IMR-90 (cell line): ENCODE data around the gene ALAD. TPM values are rescaled to one million over a fixed set of nuclear protein-coding genes. Genes with fewer than 3 reads are reported as not detected.

Experiments
- ATAC-seq: fragments of 200-7000 bp; cut with Tn5 transposase; 2 replicates; pipeline ENCODE4 v1.9.1; 2020; ENCODE audit warnings: low read depth, mild to moderate bottlenecking, moderate library complexity
- BruUV-seq: library from RNA; stranded (reverse); fragments of 400-500 nt; replicated peaks from 2 replicates; lab custom pipeline; 2021; lab: Mats Ljungman, UMichigan
- CTCF ChIA-PET: fragments of 300-600 bp; formaldehyde crosslinking; extraction: SDS; loops from one replicate; lab custom pipeline; 2021; ENCODE audit warnings: antibody characterized with exemption; lab: Yijun Ruan, JAX
- POLR2A ChIA-PET: fragments of 300-600 bp; sonication (Branson Sonifier 250); formaldehyde crosslinking; loops from one replicate; lab custom pipeline; 2022; ENCODE audit warnings: antibody characterized with exemption; ENCODE audit not compliant: unreplicated experiment; lab: Charles Lee
- DNase-seq: peaks from one replicate; pipeline ENCODE4 v3.0.0; 2013
- H2AFZ ChIP-seq: replicated peaks from 2 replicates; pipeline ENCODE3; 2013; ENCODE audit warnings: low read length, mild to moderate bottlenecking; ENCODE audit not compliant: poor library complexity
- H2AK5ac ChIP-seq: 2 replicates; pipeline ENCODE4 v1.6.1; 2013; ENCODE audit warnings: low read depth, low read length, inconsistent platforms
- H2AK9ac ChIP-seq: replicated peaks from 2 replicates; pipeline ENCODE3; 2013; ENCODE audit warnings: mild to moderate bottlenecking, low read depth, low read length, moderate library complexity; ENCODE audit not compliant: poor library complexity
- H2BK120ac ChIP-seq: 2 replicates; pipeline ENCODE4 v1.6.1; 2013; ENCODE audit warnings: low read depth, low read length, inconsistent platforms
- H2BK15ac ChIP-seq: 3 replicates; pipeline ENCODE4 v1.6.1; 2013; ENCODE audit warnings: low read depth, low read length, inconsistent platforms
- H2BK20ac ChIP-seq: 2 replicates; pipeline ENCODE4 v1.6.1; 2013; ENCODE audit warnings: low read depth, mild to moderate bottlenecking, inconsistent platforms, low read length, moderate library complexity
- H2BK5ac ChIP-seq: 2 replicates; pipeline ENCODE4 v1.6.1; 2013; ENCODE audit warnings: mild to moderate bottlenecking, low read depth, low read length, inconsistent platforms; ENCODE audit not compliant: poor library complexity, severe bottlenecking
- H3K14ac ChIP-seq: replicated peaks from 2 replicates; pipeline ENCODE4 v1.6.1; 2013; ENCODE audit warnings: low read depth, low read length, inconsistent platforms
- H3K18ac ChIP-seq: 2 replicates; pipeline ENCODE4 v1.6.1; 2013; ENCODE audit warnings: low read depth, low read length, control low read depth
- H3K23ac ChIP-seq: 2 replicates; pipeline ENCODE4 v1.6.1; 2013; ENCODE audit warnings: low read depth, low read length, inconsistent platforms
- H3K27ac ChIP-seq: 2 replicates; pipeline ENCODE4 v1.5.1; 2013; ENCODE audit warnings: mild to moderate bottlenecking, control low read depth, low read length; ENCODE audit not compliant: insufficient read depth
- H3K27me3 ChIP-seq: 2 replicates; pipeline ENCODE4 v1.6.1; 2013; ENCODE audit warnings: low read length; ENCODE audit not compliant: control insufficient read depth, insufficient read depth
- H3K36me3 ChIP-seq: 2 replicates; pipeline ENCODE4 v1.6.1; 2013; ENCODE audit warnings: low read length, mixed read lengths; ENCODE audit not compliant: control insufficient read depth, insufficient read depth
- H3K4ac ChIP-seq: 2 replicates; pipeline ENCODE4 v1.6.1; 2013; ENCODE audit warnings: low read depth, low read length, inconsistent platforms
- H3K4me1 ChIP-seq: 2 replicates; pipeline ENCODE4 v1.6.1; 2013; ENCODE audit warnings: low read length, mixed read lengths; ENCODE audit not compliant: control insufficient read depth, insufficient read depth
- H3K4me2 ChIP-seq: 2 replicates; pipeline ENCODE4 v1.6.1; 2013; ENCODE audit warnings: low read depth, mild to moderate bottlenecking, control low read depth, low read length, moderate library complexity
- H3K4me3 ChIP-seq: 2 replicates; pipeline ENCODE4 v1.5.1; 2013; ENCODE audit warnings: low read depth, mild to moderate bottlenecking, control low read depth, low read length, moderate library complexity; ENCODE audit not compliant: insufficient read depth
- H3K56ac ChIP-seq: 2 replicates; pipeline ENCODE4 v1.6.1; 2013; ENCODE audit warnings: low read length, inconsistent platforms; ENCODE audit not compliant: insufficient read depth; ENCODE audit errors: extremely low read depth
- H3K79me1 ChIP-seq, 2 experiments: 2 replicates each; pipeline ENCODE4 v1.6.1; 2013; ENCODE audit warnings: low read length in 2 of 2, inconsistent platforms in 1 of 2, low read depth in 1 of 2
- H3K9ac ChIP-seq: 2 replicates; pipeline ENCODE4 v1.6.1; 2013; ENCODE audit warnings: low read depth, low read length, control low read depth
- H3K9me1 ChIP-seq: 2 replicates; pipeline ENCODE4 v1.6.1; 2013; ENCODE audit warnings: low read length, inconsistent platforms; ENCODE audit not compliant: insufficient read depth
- H3K9me3 ChIP-seq: 2 replicates; pipeline ENCODE4 v1.6.1; 2013; ENCODE audit warnings: low read length; ENCODE audit not compliant: control insufficient read depth, insufficient read depth
- H4K20me1 ChIP-seq: 2 replicates; pipeline ENCODE4 v1.6.1; 2013; ENCODE audit warnings: low read length, inconsistent platforms; ENCODE audit not compliant: insufficient read depth
- H4K5ac ChIP-seq: 2 replicates; pipeline ENCODE4 v1.6.1; 2013; ENCODE audit warnings: mild to moderate bottlenecking, low read depth, low read length, control low read depth
- H4K8ac ChIP-seq, 2 experiments: 2 replicates each; pipeline ENCODE4 v1.6.1; 2013; ENCODE audit warnings: low read depth in 2 of 2, low read length in 2 of 2, control low read depth in 1 of 2, inconsistent platforms in 1 of 2
- H4K91ac ChIP-seq: 2 replicates; pipeline ENCODE4 v1.6.1; 2013; ENCODE audit warnings: low read depth, low read length, inconsistent platforms; ENCODE audit not compliant: insufficient read depth
- FOS ChIP-seq: fragments of 150-350 bp; IDR thresholded peaks from 2 replicates; pipeline ENCODE4 v1.6.1; 2016; ENCODE audit warnings: low read depth, low read length
- MAFK ChIP-seq: IDR thresholded peaks from 2 replicates; pipeline ENCODE4 v1.6.1; 2012; ENCODE audit warnings: low read depth, low read length, improper control_type of control experiment
- MAZ ChIP-seq: IDR thresholded peaks from 2 replicates; pipeline ENCODE4 v1.6.1; 2012; ENCODE audit warnings: low read depth, mild to moderate bottlenecking, low read length, improper control_type of control experiment, moderate library complexity, borderline replicate concordance
- NFE2L2 ChIP-seq: fragments of 150-350 bp; IDR thresholded peaks from 2 replicates; pipeline ENCODE4 v1.6.1; 2016; ENCODE audit warnings: low read depth, mild to moderate bottlenecking, low read length
- WGBS, 2 experiments: methylation state at CpG; one replicate each; pipeline versions ENCODE4 v1.1.5 to v1.1.7; 2013; ENCODE audit warnings: missing lambda C conversion rate in 2 of 2; ENCODE audit not compliant: insufficient read length in 1 of 2; ENCODE audit errors: extremely low coverage in 2 of 2; 5-methylcytosine and 5-hydroxymethylcytosine counted together
- dilution Hi-C: fragments of 300-500 bp; cut with HindIII; formaldehyde crosslinking; loops from one replicate; pipeline ENCODE4 v1.14.3; 2018; ENCODE audit warnings: low sequenced_read_pairs; ENCODE audit not compliant: unreplicated experiment
- in situ Hi-C: fragments of 300-500 bp; cut with MboI; formaldehyde crosslinking; loops from 3 replicates; pipeline ENCODE4 v1.14.3; 2019; ENCODE audit warnings: low sequenced_read_pairs, inconsistent platforms, mixed read lengths
- intact Hi-C: fragments of 100-400 bp; cut with micrococcal nuclease; formaldehyde crosslinking; loops from 2 replicates; pipeline ENCODE4 v1.10.0; 2022
- polyA plus RNA-seq, 3 experiments: library from polyadenylated mRNA; depleted of rRNA; stranded (reverse); fragments of >200 nt; gene quantifications; 2 replicates each; pipeline ENCODE4 v1.2.3, GENCODE V29; 2012; ENCODE audit warnings: low replicate concordance in 1 of 3
- total RNA-seq: library from RNA; depleted of rRNA; stranded (reverse); fragments of >200 nt; gene quantifications from 2 replicates; pipeline ENCODE4 v1.2.3, GENCODE V29; 2012

The ALAD gene
- total and polyA plus RNA-seq, 2 of the 4 experiments (the other 2 are of a cell fraction): 11.1 to 15.6 TPM

DNA sequence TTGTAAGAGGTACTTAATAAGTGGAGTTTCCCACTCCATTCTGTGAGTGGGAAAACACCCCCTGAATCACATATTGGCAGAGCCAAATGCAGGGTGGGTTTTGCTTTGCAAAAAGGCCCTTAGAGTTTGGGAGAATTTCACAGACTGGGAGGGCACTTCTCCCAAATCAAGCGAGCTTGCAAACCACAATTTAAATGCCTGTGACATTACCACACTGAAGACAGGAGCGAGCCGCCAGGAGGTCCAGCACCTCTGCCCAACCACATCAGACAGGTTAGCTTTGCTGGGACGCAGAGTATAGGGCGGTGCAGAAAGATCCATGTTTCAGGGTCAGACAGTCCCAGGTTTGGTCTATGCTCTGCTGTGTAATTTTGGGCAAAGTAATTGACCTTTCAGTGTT, 2.3 kb downstream of the ALAD start:
- Histone ChIP-seq H3K9me1 (peaks cover 2% of the 10 kb centered on the region; the same call in 1 of the 2 replicates), H3K4me2 (peak overlapping the region; percentile 12; the same call in 1 of the 2 replicates), H3K56ac (no peak overlapping the region), H2BK5ac (no peak overlapping the region), H2BK20ac (peak overlapping the region; percentile 14; the same call in 1 of the 2 replicates), H2AK9ac (no peak overlapping the region), H4K20me1 (no peaks in the 10 kb centered on the region), H2AFZ (no peak overlapping the region), H3K4ac (no peak overlapping the region), H3K27ac (no peak overlapping the region), H3K18ac (no peak overlapping the region), H3K4me3 (no peak overlapping the region), H3K14ac (no peak overlapping the region), H3K4me1 (peaks cover 8% of the 10 kb centered on the region), H2BK15ac (no peak overlapping the region), H3K23ac (no peak overlapping the region), H3K36me3 (no peaks in the 10 kb centered on the region), H2BK120ac (no peak overlapping the region), H3K79me1 (peaks cover 20 to 35% of the 10 kb centered on the region in 2 experiments), H3K27me3 (no peaks in the 10 kb centered on the region), H3K9ac (no peak overlapping the region), H3K9me3 (no peaks in the 10 kb centered on the region), H4K8ac (no peak overlapping the region), H4K5ac (no peak overlapping the region), H4K91ac (no peak overlapping the region), H2AK5ac (no peak overlapping the region)
- BruUV-seq: no TSS peak
- intact Hi-C loops (loop anchor here (1.0 kb wide), 1 partner anchor 23 kb away; no protein-coding TSS in a partner anchor), dilution Hi-C loops (no loop called here), in situ Hi-C loops (no loop called here)
- TF ChIP-seq MAFK (no peak), FOS (no peak), NFE2L2 (no peak), MAZ (no peak)
- CTCF ChIA-PET: no interaction called here
- no CpG with 5 or more reads among the region's 5 CpGs for WGBS, 2 experiments
- POLR2A ChIA-PET: interaction anchor here (1.3 kb wide), 1 partner anchor 11 kb away, joined by 3 read pairs; the partner anchor contains the start of genes C9orf43 and POLE3
- ATAC-seq (no peak), DNase-seq (no peak)
